Esophagus squamous epithelium (tissue), 4 donors: ENCODE results near the gene PADI2.

Experiments used
- POLR2A ChIP-seq, 4 donors: fragments of 450-650 bp; IDR thresholded peaks; one replicate each; pipeline ENCODE4 v1.6.1; 2017; ENCODE audit warnings: antibody characterized with exemption in 4 of 4, mild to moderate bottlenecking in 4 of 4, moderate library complexity in 3 of 4
- TF ChIP-seq, protein P1 (sequence below), 6 experiments: fragments of 450-650 bp in 4 of 6; fragments of 200-600 bp in 2 of 6; sonication (generic) in 2 of 6; IDR thresholded peaks; one replicate each; pipeline ENCODE4 v1.5.1; 2016 to 2019; ENCODE audit warnings: antibody characterized with exemption in 6 of 6, mild to moderate bottlenecking in 4 of 6, moderate library complexity in 4 of 6

DNA sequence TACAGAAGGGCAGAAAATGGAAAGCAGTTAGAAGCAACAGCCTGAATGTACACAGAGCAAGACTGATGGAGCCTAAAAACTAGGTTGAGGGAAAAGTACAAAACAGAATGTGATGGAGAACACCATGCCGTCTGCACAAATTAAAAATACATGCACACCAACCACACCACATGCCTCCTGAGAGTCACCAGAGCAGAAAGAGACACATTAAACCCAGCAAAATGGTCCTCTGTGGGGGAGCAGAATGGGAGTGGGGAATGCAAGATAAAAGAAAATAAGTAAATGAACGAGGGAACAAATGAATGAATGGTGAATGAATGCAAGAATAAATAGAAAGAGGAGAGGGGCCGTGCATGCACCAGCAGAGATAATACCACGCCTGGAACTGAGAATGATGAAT is 24.1 kb downstream of the PADI2 start:
- TF ChIP-seq, protein P1, sequence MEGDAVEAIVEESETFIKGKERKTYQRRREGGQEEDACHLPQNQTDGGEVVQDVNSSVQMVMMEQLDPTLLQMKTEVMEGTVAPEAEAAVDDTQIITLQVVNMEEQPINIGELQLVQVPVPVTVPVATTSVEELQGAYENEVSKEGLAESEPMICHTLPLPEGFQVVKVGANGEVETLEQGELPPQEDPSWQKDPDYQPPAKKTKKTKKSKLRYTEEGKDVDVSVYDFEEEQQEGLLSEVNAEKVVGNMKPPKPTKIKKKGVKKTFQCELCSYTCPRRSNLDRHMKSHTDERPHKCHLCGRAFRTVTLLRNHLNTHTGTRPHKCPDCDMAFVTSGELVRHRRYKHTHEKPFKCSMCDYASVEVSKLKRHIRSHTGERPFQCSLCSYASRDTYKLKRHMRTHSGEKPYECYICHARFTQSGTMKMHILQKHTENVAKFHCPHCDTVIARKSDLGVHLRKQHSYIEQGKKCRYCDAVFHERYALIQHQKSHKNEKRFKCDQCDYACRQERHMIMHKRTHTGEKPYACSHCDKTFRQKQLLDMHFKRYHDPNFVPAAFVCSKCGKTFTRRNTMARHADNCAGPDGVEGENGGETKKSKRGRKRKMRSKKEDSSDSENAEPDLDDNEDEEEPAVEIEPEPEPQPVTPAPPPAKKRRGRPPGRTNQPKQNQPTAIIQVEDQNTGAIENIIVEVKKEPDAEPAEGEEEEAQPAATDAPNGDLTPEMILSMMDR (IDR thresholded peaks at IDR 0.05): no peak
- no peak for TF ChIP-seq POLR2A (IDR thresholded peaks at IDR 0.05)
